Neural cell (in vitro differentiated cells): ENCODE data around the gene CCNI2. TPM values are rescaled to one million over a fixed set of nuclear protein-coding genes. Genes with fewer than 3 reads are reported as not detected.

Source experiments
- H2AFZ ChIP-seq: fragments of 200-600, 300-800 bp; sonication (generic), shearing (Covaris generic); 2 replicates; pipeline ENCODE4 v1.6.0; 2014; ENCODE audit warnings: low read depth, mild to moderate bottlenecking, antibody characterized with exemption, low read length, moderate library complexity
- H3F3A ChIP-seq: fragments of 200-600 bp; shearing (Covaris generic); 2 replicates; pipeline ENCODE4 v1.6.1; 2016; ENCODE audit warnings: mild to moderate bottlenecking, moderate library complexity, mixed read lengths, antibody characterized with exemption, low read length; ENCODE audit not compliant: insufficient read depth, poor library complexity, severe bottlenecking
- H3K27ac ChIP-seq: fragments of 200-600, 300-800 bp; sonication (generic), shearing (Covaris generic); 2 replicates; pipeline ENCODE4 v1.5.1; 2014; ENCODE audit warnings: mild to moderate bottlenecking, low read length, moderate library complexity
- H3K27me3 ChIP-seq: fragments of 300-800, 200-600 bp; sonication (generic), shearing (Covaris generic); 2 replicates; pipeline ENCODE4 v1.6.0; 2014; ENCODE audit warnings: mild to moderate bottlenecking, low read depth, low read length, moderate library complexity; ENCODE audit not compliant: insufficient read depth
- H3K36me3 ChIP-seq: fragments of 300-800, 200-600 bp; sonication (generic), shearing (Covaris generic); 2 replicates; pipeline ENCODE4 v1.5.1; 2014; ENCODE audit warnings: mild to moderate bottlenecking, antibody characterized with exemption, low read length, moderate library complexity; ENCODE audit not compliant: insufficient read depth
- H3K4me2 ChIP-seq: fragments of 300-800, 200-600 bp; sonication (generic), shearing (Covaris generic); 2 replicates; pipeline ENCODE4 v1.6.0; 2014; ENCODE audit warnings: mild to moderate bottlenecking, low read length
- H3K4me3 ChIP-seq: fragments of 300-800, 200-600 bp; sonication (generic), shearing (Covaris generic); 2 replicates; pipeline ENCODE4 v1.5.1; 2014; ENCODE audit warnings: mild to moderate bottlenecking, low read length, moderate library complexity
- H3K79me2 ChIP-seq: fragments of 200-600 bp; shearing (Covaris generic); replicated peaks from 2 replicates; pipeline ENCODE4 v1.6.0; 2014; ENCODE audit warnings: mild to moderate bottlenecking, low read length, moderate library complexity; ENCODE audit not compliant: insufficient read depth
- H3K9ac ChIP-seq: fragments of 300-800, 200-600 bp; sonication (generic), shearing (Covaris generic); 2 replicates; pipeline ENCODE4 v1.6.1; 2016; ENCODE audit warnings: mild to moderate bottlenecking, low read length, mixed read lengths
- H3K9me2 ChIP-seq: fragments of 200-600 bp; shearing (Covaris generic); 2 replicates; pipeline ENCODE4 v1.6.1; 2016; ENCODE audit warnings: mild to moderate bottlenecking, low read length, mixed read lengths; ENCODE audit not compliant: insufficient read depth
- H3K9me3 ChIP-seq: fragments of 200-600, 300-800 bp; sonication (generic), shearing (Covaris generic); 2 replicates; pipeline ENCODE4 v1.6.1; 2016; ENCODE audit warnings: mild to moderate bottlenecking, mixed run types, low read length, moderate library complexity, mixed read lengths
- H4K20me1 ChIP-seq: fragments of 200-600 bp; shearing (Covaris generic); 2 replicates; pipeline ENCODE4 v1.6.1; 2016; ENCODE audit warnings: mild to moderate bottlenecking, mixed run types; ENCODE audit not compliant: insufficient read depth
- CTCF ChIP-seq: fragments of 450-650 bp; IDR thresholded peaks from 2 replicates; pipeline ENCODE4 v1.5.1; 2014; ENCODE audit warnings: antibody characterized with exemption, mild to moderate bottlenecking, moderate library complexity; ENCODE audit not compliant: poor library complexity, severe bottlenecking
- EP300 ChIP-seq: fragments of 450-650 bp; conservative IDR thresholded peaks from 2 replicates; pipeline ENCODE4 v1.6.1; 2014; ENCODE audit warnings: antibody characterized with exemption, mild to moderate bottlenecking, moderate library complexity; ENCODE audit not compliant: poor library complexity, severe bottlenecking
- EZH2 ChIP-seq: fragments of 200-600, 300-800 bp; shearing (Covaris generic), sonication (generic); IDR thresholded peaks from 2 replicates; pipeline ENCODE4 v1.6.1; 2014; ENCODE audit warnings: antibody characterized with exemption, low read length, borderline replicate concordance, mild to moderate bottlenecking; ENCODE audit not compliant: insufficient read depth, poor library complexity, severe bottlenecking
- MXI1 ChIP-seq: fragments of 450-650 bp; conservative IDR thresholded peaks from 2 replicates; pipeline ENCODE4 v1.6.1; 2014; ENCODE audit warnings: antibody characterized with exemption, mild to moderate bottlenecking; ENCODE audit not compliant: poor library complexity, severe bottlenecking
- RAD21 ChIP-seq: fragments of 450-650 bp; conservative IDR thresholded peaks from 2 replicates; pipeline ENCODE4 v1.6.1; 2014; ENCODE audit warnings: antibody characterized with exemption, mild to moderate bottlenecking, moderate library complexity
- REST ChIP-seq: IDR thresholded peaks from 2 replicates; pipeline ENCODE4 v1.6.1; 2012; ENCODE audit warnings: borderline replicate concordance
- SMC3 ChIP-seq: fragments of 450-650 bp; conservative IDR thresholded peaks from 2 replicates; pipeline ENCODE4 v1.6.1; 2014; ENCODE audit warnings: antibody characterized with exemption, mild to moderate bottlenecking, moderate library complexity; ENCODE audit not compliant: poor library complexity
- TAF1 ChIP-seq: IDR thresholded peaks from 2 replicates; pipeline ENCODE4 v1.6.1; 2012; ENCODE audit warnings: low read depth
- polyA plus RNA-seq: library from polyadenylated mRNA; depleted of rRNA; stranded (reverse); fragments of >200 nt; gene quantifications from 2 replicates; pipeline ENCODE4 v1.2.3, GENCODE V29; 2014

CCNI2 gene
- polyA plus RNA-seq, 1 donor from 2014 or later, result not detected

GRCh38 chr5:132776131-132776937 lies 29.1 kb downstream of the CCNI2 start:
- peaks cover 8% of the 10 kb centered on the region for H3K27me3 ChIP-seq
- no peaks in the 10 kb centered on the region for H3F3A ChIP-seq
- H3K79me2 ChIP-seq, result peaks cover 21% of the 10 kb centered on the region
- H3K9ac ChIP-seq, result peak overlapping the region; percentile 72
- no peaks in the 10 kb centered on the region for H4K20me1 ChIP-seq
- peak overlapping the region; percentile 52 for H3K4me2 ChIP-seq
- peak overlapping the region; percentile 83 for H3K4me3 ChIP-seq
- TF ChIP-seq REST (no peak), EP300 (no peak), SMC3 (no peak), EZH2 (no peak), RAD21 (no peak), CTCF (no peak), MXI1 (no peak)
- no peak overlapping the region for H2AFZ ChIP-seq
- H3K9me2 ChIP-seq, result no peaks in the 10 kb centered on the region
- no peak overlapping the region for H3K27ac ChIP-seq
- H3K9me3 ChIP-seq, result no peaks in the 10 kb centered on the region
- no peaks in the 10 kb centered on the region for H3K36me3 ChIP-seq

GRCh38 chr5:132776938-132777208 lies 29.6 kb downstream of the CCNI2 start:
- H3K9me2 ChIP-seq, result no peaks in the 10 kb centered on the region
- H3K27me3 ChIP-seq, result peaks cover 8% of the 10 kb centered on the region
- H3K36me3 ChIP-seq, result no peaks in the 10 kb centered on the region
- no peak overlapping the region for H3K27ac ChIP-seq
- peak; percentile 34 for TF ChIP-seq MXI1
- TF ChIP-seq TAF1, result no peak
- peak overlapping the region; percentile 83 for H3K4me3 ChIP-seq
- H3K9ac ChIP-seq, result peak overlapping the region; percentile 72
- no peaks in the 10 kb centered on the region for H4K20me1 ChIP-seq
- no peak overlapping the region for H3K4me2 ChIP-seq
- H3K9me3 ChIP-seq, result no peaks in the 10 kb centered on the region
- H2AFZ ChIP-seq, result no peak overlapping the region
- peaks cover 21% of the 10 kb centered on the region for H3K79me2 ChIP-seq
- H3F3A ChIP-seq, result no peaks in the 10 kb centered on the region
